ENCODE measurements around the gene SFI1. TPM values are rescaled to one million over a fixed set of nuclear protein-coding genes. Genes with fewer than 3 reads are reported as not detected.
"Not testable (repeated sequence)": the region's sequence is repeated elsewhere in the genome, so short reads cannot be mapped to it uniquely, and the experiment has no call there.

SFI1 gene
- total RNA-seq, 1 donor from 2014 or later: 18.8 TPM

DNA sequence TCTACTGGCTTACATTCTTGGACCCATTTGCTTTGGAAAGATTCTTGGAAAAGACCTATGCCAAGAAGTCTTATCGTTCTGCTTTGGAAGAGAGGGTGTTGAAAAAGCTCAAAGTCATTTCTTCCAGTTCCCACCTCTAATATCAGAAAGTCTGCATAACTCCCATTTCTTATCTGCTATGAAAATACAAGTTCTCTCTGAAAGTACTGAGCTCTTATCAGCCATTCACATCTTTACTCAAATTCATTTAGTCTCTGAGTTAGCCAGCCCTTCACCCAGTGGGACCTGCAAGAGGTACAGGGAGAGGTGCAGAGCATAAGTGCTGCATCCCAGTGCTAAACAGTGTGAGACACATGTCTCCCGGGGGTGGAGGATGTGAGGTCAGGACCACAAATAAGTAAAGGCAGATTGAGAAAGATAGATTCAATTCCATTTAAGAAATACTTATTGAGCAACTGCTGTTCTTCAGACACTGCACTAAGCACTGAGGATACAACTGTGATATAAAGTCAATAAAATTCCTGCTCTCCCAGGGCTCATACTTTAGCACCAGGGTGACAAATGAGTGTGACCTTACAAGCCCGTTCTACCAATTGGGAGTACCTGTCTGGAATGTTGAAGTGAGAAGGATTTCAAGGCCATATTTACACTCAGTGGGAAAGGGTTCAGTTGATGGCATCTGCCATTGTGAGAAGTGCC, 89.0 kb downstream of the SFI1 start:
- DNase-seq (ENCODE audit: low spot score in 2 of 2) (no peak), FAIRE-seq (no peak)

DNA sequence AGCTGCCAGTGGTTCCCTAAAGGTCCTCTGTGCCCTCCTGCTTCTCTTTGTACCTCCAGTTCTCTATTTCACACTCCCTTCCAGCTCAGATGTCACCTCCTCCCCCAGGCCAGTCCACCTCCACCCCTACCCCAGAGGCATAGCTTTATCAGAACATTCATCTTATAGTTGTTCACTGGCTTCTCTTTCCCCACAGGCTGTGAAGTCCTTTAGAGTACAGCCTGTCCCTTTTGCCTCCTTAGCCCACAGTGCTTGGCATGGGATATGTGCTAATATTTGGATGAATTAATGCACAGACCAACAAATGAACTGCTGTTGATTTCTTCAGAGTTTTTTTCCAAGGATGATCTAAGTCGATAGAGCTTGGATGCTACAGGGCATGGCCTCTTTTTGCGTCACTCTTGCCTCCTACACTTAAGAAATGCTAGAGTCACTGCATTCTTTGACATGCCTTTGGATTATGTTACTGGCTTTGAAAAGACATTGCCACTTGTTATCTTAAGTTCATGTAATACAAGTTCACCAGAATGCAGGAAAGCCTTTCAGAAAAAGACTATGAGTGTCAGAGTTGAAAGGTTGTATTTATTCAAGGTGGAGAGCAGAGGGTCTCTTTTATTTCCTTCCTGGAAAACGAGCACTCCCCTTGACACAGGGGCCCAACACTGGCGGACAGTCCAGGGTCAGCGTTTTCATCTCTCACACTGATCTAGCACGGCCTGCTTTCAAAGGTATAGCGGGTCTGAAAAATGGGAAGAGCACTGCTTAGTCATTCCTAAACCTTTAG, 90.0 kb downstream of the SFI1 start:
- no peak for DNase-seq (ENCODE audit: low spot score in 2 of 2)
- no peak for FAIRE-seq

DNA sequence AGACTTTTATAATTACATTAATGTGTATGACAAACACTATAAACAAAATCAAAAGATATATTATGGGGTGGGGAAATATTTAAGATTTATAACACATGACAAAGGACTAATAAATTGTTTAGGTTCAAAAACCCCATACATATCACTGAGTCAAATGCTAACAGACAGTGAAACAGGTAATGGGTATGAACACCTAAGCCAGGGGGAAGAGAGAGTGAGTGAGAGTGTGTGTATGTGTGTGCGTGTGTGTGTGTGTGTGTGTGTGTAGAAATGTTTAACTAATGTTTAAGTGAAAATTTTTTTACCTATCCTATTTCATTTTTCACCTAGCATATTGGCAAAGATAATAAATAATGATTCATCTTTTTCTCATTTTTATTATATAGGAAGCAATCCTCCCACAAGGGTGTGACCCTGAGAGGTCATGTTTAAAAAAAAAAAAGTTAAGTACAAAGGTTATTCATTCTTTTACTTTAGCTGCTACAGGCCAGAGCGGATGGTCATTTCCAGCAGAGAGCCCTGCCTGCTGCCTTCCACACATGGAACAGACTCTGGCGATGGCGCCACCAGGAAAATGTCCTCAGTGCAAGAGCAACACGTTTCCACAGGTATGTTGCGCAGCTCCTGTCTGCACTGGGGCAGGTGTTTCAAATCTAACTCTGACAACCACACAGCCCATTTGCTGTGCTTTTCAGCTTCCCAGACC, 92.8 kb downstream of the SFI1 start:
- DNase-seq (ENCODE audit: low spot score in 2 of 2): no peak
- FAIRE-seq: no peak

- DNase-seq (ENCODE audit: low spot score in 2 of 2); FAIRE-seq: not testable (repeated sequence)
These were observed 93.8 kb downstream of the SFI1 start for GRCh38 chr22:31590161-31590560.

- no peak for DNase-seq (ENCODE audit: low spot score in 2 of 2)
- no peak for FAIRE-seq
These were observed 98.9 kb downstream of the SFI1 start for GRCh38 chr22:31595271-31595670.

GRCh38 chr22:31602259-31602952, 106.1 kb downstream of the SFI1 start:
- DNase-seq (ENCODE audit: low spot score in 2 of 2) (no peak), FAIRE-seq (no peak)

DNA sequence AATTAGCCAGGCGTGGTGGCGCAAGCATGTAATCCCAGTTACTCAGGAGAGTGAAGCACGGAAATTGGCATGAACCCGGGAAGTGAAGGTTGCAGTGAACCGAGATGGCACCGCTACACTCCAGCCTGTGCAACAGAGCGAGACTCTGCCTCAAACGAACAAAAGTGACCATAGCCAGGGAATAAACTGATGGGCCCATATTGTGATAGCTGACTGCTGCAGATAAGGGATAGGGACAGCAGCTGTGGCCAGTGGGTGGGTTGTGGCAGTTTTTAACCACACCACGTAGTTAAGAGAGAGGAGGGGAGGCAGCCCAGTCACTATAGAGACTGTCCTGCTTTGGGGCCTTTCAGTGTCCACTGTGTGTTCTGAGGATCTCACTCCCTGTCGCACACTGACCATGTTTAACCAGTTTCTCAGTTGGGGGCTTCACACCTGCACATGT, 106.8 kb downstream of the SFI1 start:
- FAIRE-seq: no peak

DNA sequence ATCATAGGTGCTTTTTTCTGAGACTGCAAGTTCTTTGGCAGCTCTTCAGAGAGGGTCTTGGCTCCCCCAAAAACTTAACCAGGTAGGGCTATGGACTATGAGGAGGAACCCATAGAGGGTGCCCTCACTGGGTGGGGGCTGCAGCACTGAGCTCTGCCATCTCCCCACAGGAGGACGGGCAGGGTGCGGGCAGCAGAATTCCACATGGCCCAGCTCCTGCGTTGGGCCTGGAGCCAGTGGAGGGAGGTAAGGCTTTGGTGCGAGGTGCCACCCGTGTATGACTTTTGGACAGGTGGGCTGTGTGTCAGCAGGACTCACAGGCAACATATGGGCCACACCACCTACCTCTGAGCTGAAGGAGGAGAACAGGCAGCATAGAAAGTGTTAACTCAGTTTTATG, 107.2 kb downstream of the SFI1 start:
- DNase-seq (ENCODE audit: low spot score in 2 of 2) (no peak), FAIRE-seq (no peak)

More for the DNA sequence above, 106.8 kb downstream of the SFI1 start:
- no peak for DNase-seq (ENCODE audit: low spot score in 2 of 2)

DNA sequence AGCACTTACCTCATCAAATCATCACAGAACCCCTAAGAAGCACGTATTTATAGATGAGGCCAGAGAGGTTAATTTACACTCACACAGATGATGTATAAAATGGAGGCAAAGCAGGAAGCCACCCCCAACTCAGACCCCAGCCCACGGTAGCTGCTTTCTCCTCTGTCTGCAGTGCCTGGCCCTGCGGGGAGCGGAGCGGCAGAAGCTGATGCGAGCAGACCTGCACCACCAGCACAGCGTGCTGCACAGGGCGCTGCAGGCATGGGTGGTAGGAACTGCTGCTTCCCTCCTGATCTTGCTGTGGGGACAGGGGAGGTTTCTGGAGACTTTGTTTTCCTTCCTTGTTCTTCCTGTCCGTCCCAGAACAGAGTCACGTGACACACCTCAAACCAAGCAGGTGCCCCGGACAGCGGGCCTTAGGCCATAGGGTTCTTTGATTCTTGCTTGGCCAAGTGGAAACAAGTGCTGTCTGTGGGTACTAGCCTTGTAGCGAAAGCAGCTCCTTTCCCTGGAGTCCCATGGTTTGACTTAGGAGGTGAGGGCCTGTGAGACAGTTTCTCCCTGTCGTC, 107.9 kb downstream of the SFI1 start:
- DNase-seq (ENCODE audit: low spot score in 2 of 2) (no peak), FAIRE-seq (no peak)

DNA sequence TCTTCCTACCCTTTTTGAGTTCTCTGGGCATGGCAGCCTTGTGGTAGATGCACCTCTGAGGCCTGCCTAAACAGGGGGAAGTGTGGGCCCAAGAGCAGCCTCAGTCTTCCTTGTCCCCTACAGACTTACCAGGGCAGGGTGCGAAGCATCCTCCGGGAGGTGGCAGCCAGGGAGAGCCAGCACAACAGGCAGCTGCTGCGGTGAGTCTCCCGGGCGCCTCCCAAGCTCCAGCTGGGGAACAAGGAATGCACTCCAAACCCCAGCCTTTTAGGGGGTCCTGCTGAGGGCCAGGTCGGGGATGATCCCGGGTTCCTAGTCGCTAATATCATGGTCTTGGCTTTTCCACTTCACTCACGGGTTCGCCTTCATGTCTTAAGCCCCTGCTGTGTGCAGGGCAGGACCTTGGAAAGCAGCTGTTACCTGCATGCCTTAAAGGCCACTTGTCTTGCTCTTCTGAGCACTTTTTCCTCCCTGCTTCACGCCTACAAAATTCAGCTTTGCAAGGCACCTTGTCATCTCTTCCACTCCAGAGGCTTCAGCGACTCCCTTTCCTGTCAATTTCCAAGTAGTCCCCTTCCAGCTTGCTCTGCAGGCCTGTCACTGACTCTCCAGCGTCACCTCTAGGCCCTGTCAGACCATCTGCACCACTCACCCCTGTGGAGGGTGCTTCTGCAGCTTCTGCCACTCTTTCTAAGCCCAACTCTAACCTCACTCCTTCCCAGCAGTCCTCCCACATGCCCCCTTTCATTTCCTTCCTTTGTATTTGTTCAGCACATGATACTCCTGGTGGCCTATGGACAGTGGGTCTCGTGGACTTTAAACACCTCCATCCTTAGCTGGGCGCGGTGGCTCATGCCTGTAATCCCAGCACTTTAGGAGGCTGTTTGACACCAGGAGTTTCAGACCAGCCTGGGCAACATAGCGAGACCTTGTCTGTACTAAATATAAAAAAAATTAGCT, 108.7 kb downstream of the SFI1 start:
- FAIRE-seq (no peak), DNase-seq (ENCODE audit: low spot score in 2 of 2) (no peak)

DNA sequence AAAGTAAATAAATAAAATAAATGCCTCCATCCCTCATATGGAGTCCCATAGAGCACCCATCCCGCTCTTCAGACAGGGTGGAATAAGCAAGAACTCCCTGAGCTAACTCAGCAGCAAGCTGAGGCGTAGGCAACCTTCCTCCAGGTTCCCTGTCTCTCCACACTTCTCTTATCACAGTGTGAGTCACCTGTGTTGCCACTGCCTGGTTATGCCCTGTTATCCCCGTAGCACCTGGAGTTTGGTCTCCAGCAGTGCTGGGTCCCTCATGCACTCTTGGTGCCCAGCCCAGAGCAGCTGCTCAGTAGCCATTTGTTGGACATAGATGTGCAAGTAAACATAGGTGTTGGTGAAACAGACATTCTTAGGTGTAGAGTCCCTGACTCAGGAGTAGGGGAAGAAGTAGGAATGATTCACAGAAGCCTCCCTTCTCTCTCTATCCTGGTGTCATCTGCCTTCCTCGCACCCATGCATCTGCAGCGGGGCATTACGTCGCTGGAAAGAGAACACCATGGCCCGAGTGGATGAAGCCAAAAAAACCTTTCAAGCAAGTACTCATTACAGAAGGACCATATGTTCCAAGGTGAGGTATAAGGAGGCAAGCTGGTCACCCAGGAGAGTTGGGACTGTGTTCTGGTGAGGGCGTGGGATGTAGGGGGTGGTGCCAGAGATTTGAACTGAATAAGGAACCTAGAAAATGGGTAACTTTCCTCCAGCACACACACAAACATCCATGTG, 109.7 kb downstream of the SFI1 start:
- DNase-seq (ENCODE audit: low spot score in 2 of 2): no peak
- FAIRE-seq: no peak

DNA sequence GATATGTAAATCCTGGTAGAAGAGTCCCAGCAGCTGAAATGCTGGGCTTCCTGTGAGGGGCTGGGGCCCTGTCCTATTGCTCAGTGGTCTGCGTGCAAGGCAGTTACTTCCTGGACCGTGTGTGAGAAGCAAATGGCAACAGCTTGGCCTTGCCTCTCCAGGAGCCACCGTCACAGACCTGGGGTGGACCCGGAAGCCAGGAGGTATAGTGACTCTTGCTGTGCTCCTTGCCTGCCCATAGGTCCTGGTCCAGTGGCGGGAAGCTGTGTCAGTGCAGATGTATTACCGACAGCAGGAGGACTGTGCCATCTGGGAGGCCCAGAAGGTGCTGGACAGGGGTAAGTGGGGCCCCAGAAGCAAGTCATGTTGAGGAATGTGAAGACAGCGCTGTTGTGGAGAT, 111.4 kb downstream of the SFI1 start:
- no peak for FAIRE-seq

GRCh38 chr22:31609716-31610115, 113.4 kb downstream of the SFI1 start:
- DNase-seq (ENCODE audit: low spot score in 2 of 2) (no peak), FAIRE-seq (no peak)

More for the DNA sequence above, 111.4 kb downstream of the SFI1 start:
- DNase-seq (ENCODE audit: low spot score in 2 of 2): no peak

GRCh38 chr22:31610611-31611010, 114.3 kb downstream of the SFI1 start:
- FAIRE-seq (no peak), DNase-seq (ENCODE audit: low spot score in 2 of 2) (no peak)

DNA sequence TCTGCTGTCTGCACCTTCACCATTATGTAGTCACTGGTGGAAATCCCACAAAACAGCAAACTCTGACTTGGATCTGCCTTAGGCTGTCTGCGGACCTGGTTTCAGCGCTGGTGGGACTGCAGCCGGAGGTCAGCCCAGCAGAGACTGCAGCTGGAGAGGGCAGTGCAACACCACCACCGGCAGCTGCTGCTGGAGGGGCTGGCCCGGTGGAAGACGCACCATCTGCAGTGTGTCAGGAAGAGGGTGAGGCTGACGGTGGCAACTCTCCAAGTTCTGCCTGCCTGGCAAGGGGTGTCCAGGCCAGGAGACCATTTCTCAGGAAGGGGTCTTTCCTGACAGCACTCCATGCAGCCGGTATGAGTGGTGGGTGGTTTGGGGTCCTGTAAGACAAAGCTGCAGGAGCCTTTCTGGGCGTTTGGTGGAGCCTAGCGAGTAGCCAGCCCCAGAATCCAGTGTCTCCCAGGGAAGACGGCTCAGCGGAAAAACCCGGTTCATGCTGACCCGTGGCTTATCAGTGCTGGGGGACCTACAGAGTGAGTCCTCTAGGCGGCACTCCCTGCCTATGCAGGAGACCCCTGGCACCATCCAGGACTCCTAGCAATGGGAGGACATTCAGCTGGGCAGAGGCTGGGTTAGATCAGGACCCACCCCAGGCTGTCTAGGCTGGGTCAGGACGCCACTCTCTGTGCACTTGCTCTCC, 114.9 kb downstream of the SFI1 start:
- FAIRE-seq: no peak
- DNase-seq (ENCODE audit: low spot score in 2 of 2): no peak

DNA sequence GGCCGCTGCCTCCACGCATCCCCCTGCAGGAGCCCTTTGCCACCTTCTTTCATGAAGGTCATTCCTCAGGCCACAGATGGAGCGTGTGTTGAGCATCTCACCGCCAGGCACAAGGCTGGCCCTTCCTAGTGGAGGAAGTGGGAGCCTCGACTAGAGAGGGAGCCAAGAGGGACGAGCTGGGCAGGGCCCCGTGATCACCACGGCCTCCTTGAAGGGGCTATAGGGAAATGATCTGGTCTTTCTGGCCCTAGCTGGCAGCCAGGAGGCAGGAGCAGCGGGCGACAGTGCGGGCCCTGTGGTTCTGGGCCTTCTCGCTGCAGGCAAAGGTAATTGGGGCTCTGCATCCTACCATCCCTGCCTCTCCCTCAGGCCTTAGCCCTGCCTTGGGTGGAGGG, 116.6 kb downstream of the SFI1 start:
- no peak for DNase-seq (ENCODE audit: low spot score in 2 of 2)
- no peak for FAIRE-seq

DNA sequence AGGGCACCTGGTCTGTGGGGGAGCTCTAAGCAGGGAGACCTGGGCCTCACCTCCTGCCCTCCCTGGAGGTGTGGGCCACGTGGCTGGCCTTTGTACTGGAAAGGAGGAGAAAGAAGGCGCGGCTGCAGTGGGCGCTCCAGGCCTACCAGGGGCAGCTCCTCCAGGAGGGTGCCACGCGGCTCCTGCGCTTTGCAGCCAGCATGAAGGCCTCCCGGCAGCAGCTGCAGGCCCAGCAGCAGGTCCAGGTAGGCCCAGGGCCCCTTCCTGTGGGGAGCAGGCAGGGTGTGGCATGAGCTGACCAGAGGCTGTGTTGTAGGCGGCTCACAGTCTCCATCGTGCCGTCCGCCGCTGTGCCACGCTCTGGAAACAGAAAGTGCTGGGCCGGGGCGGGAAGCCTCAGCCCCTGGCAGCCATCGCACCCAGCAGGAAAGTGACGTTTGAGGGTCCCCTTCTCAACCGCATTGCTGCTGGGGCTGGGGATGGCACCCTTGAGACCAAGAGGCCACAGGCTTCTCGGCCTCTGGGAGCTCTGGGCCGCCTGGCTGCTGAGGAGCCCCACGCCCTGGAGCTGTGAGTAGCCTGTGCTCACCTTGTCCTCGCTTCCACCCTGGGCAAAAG, 117.1 kb downstream of the SFI1 start:
- FAIRE-seq (no peak), DNase-seq (ENCODE audit: low spot score in 2 of 2) (no peak)

DNA sequence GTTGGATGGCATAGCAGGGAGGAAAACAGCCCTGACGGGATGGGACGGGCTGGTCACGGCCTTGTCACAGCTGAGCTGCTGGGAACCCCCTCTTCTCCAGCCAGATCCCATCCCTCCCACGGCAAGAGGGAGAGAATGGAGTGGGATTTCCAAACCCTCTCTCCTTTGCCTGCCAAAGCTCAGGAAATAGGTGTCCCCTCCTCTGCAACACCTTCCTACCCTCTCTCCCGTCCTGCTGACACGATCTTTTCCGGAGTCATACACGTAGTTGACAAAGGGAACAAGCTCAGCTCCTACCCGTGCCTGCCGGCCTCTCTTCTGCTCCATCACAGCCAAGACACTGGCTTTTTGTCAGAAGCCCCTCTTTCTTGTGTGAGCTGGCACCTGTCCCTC, 117.6 kb downstream of the SFI1 start:
- no peak for DNase-seq (ENCODE audit: low spot score in 2 of 2)
- no peak for FAIRE-seq

Data from frontal cortex (tissue), 4 donors.